Measurements from ENCODE around the gene RAC3.

RAC3 gene

DNA sequence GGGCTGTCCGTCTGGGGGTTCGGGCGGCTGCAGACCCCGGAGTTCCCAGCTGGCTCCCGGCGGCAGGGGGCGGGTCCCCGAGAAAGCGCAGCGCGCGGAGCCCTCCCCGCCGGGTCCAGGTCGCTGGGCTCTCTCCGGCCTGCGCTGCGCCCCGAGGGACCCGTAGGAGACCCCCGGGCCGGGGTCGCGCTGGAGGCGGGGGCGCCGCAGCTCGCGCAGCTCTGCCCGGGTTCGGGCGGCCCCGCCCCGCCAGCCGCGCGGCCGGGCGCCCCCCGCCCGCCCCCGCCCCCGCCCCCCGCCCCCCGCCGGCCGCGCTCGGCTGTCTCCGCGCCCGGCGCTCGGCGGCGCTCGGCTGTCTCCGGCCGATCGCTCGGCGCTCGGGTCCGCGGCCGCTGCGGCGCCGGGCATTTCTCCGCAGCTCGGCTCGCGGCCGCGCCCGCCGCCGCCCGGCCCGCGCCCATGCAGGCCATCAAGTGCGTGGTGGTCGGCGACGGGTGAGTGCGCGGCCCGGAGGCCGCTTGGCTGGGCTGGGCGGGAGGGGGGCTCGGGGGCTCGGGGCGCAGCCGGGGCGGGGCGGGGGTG, at the start of gene RAC3:
Gene RAC3, plus strand, starts transcription at position 376 of the 582 bp plus-strand sequence. Its CDS starts 84 bp downstream, at position 460.
- peak; percentile 73 for DNase-seq

DNA sequence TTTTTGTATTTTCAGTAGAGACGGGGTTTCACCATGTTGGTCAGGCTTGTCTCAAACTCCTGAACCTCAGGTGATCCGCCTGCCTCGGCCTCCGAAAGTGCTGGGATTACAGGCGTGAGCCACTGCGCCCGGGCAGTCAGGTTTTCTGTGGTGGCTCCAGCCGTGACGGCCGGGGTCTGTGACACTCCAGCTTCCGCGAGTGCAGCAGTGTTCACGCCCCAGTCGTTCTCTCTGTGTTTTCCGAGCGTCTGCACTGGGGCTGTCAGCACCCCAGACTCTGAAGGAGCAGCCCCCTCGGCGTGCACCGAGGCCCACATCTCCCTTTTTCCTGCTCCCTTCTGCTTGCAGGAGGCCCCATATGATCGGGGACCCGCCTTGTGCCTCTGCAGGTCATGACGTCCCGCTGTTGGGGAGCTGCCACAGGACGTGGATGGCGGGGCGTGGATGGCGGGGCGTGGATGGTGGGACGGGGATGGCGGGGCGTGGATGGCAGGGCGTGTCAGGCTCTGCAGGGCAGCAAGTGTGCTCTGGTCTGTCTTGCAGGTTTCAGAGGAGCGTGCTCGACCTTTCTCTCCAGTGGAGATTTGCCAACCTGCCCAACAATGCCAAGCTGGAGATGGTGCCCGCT, 48.4 kb upstream of the RAC3 start:
- no peak for DNase-seq

- DNase-seq, result no peak
These were observed 47.7 kb upstream of the RAC3 start for GRCh38 chr17:81983639-81984373.

DNA sequence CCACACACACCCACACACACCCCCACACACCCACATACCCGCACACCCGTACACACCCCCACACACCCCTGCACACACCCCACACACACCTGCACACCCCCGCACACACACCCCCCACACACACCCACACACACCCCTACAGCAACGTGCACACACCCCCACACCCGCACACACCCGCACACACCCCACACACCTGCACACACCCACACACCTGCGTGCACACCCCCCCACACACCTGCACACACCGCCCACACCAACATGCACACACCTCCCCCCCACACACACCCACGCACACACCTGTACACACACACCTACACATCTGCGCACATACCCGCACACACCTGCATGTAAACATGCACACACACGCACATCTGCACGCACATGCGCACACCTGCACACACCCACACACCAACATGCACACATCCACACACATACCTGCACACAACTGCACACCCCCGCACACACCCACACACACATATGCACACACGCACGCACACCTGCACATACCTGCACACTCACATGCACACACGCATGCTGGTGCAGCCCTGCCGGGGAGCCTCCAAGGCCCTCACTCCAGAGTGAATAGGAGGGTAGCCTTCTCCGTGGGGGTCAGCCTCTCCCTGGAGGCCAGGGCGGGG, 46.6 kb upstream of the RAC3 start:
- DNase-seq, result no peak

- no peak for DNase-seq
These were observed 44.9 kb upstream of the RAC3 start for GRCh38 chr17:81986606-81987005.

GRCh38 chr17:81987161-81987770, 44.2 kb upstream of the RAC3 start:
- DNase-seq, result no peak

- no peak for DNase-seq
These were observed 40.4 kb upstream of the RAC3 start for GRCh38 chr17:81990836-81991683.

DNA sequence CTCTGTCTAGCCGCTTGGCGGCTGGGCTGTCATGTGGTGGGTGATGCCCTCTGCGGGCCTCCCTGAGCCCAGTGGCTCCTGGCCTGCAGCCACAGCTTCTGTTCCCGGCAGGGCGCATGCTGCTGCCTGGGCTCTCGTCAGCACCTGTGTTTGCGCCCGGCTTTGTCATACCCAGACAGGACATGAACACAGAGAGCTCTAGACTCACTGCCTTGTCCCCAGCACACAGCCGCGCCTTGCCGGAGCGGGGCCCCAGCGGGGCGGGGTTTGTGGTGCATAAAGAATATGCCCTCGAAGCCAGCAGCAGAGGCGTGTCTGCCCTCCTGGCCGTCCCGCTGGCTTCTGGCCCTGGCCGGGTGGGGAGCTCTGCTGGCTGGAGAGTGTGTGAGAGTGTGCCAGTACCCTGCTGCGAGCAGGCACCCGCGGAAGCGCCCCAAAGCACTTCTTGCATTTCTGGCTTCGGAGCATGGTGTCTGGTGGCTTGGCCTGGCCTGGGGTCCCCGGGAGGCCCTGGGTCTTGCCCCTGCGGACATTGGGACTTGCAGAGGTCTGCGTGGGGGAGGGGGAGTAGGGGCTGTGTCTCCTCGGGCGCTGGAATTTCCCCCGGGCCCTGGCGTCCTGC, 39.7 kb upstream of the RAC3 start:
- no peak for DNase-seq

DNA sequence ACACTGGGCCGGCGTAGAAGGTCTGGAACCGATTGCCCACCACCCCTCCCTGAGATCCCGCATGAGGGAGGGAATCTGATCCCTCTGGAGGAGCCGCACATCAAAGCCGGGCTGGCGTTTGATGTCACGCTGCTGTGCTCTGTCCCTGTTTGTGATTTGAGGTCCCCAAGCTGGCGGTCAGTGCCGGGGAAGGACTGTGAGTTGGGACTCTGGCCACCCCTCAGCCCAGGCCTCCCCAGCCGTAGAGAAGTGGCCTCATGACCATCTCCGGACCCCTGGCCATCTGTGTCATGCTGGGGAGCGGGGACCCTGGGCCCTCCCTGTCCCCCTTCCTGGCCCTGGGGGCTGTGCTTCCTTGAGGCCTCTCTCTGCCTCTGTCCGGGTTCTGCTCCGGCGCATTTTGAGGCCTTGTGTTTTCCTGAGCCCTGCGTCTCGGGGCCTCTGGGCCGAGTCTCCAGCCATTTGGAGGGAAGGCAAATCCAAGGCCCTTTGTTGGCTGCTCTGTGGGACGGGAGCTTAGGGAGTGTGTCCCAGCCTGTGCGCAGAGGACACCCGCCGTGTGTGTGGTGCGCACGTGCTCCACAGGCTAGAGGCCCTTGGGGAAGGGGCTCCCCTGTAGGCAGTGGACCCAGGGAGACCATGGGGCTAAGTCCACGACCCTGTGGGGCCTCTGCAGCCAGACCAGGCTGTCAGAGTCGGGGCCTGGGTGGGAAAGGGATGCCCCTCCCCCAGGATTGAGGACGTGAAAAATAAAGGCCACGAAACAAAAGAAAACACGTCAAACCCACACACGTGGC, 39.0 kb upstream of the RAC3 start:
- no peak for DNase-seq

DNA sequence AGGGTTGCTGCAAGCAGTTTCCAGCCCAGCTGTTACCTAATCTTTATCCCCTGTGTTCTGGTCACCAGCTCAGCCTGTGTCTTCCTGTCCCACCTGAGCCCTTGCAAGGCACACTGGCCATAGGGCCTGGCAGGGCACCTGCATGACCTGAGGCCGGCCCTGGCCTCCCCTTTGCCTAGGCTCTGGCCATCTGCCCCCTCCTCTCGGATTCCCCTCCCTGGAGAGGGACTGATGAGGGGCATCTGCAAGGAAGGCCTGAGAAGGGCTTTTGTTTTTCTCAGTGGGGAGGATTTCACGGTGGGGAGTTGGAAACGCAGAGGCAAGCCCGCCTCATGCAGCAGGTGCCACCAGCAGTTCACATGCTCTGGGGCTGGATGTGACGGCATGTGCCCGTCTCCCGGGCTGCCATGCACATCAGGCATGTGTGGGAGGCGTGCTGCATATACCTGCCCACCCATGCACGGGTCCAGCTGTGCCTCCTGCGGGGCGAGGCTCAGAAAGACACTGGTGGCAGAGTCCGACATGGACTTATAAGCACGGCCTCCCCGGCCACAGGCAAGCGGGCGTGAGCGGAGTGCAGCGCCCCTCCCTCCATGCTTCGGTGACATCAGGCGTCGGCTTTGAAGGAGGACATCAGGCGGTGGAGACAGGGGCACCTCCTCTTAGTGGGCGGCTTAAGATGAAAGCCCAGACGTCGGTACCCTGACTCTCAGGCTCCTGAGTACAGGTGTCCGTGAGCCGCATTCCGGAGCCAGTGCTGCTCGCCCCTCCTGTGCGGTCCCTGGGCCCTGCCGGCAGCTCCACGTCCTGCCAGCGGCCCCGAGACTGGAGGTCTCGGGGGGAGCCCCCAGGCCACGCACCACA, 37.5 kb upstream of the RAC3 start:
- DNase-seq, result no peak

GRCh38 chr17:81994593-81995462, 36.6 kb upstream of the RAC3 start:
- no peak for DNase-seq

DNA sequence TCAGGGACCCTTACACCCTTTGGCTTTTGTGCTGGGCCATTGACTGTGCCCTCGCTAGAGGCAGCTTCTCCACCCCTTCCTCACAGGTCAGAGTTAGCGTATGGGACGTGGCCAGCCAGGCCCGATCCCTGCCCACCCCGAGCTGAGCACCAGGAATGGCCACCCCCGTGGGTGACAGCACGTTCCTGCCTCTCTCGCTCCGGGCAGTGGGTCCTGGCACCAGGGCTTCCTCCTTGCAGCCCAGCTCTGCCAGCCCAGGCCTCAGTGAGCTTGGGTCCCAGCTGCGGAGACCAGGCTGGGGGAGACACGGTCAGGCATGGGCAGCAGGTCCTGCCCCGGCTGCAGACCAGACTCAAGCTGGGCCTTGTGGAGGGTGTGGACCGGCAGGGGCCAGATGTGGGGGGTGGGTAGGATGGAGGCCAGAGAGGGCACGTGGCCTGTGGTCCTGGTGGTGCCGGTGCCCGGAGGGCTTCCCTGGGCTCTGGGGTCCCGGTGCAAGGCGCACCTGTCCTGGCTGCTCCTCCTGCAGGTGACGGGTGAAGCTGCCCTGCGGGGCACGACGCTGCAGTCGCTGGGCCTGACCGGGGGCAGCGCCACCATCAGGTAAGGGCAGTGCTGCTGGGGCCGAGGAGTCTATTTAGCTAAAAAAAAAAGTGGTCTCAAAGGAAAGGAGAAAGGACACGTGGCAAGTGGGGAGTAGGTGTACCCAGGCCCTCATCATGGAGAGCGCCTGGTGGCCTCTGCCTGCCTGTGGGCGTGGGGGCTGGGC, 35.8 kb upstream of the RAC3 start:
- no peak for DNase-seq

- DNase-seq, result no peak
These were observed 35.2 kb upstream of the RAC3 start for GRCh38 chr17:81996232-81996756.

GRCh38 chr17:81996757-81997441, 34.6 kb upstream of the RAC3 start:
- DNase-seq, result no peak

GRCh38 chr17:81998212-81998611, 33.3 kb upstream of the RAC3 start:
- DNase-seq, result no peak

GRCh38 chr17:81998691-81999438, 32.6 kb upstream of the RAC3 start:
- no peak for DNase-seq

- DNase-seq, result no peak
These were observed 31.9 kb upstream of the RAC3 start for GRCh38 chr17:81999587-81999975.
